Neural progenitor cell (in vitro differentiated cells): ENCODE data around the gene ARMH1. TPM values are rescaled to one million over a fixed set of nuclear protein-coding genes. Genes with fewer than 3 reads are reported as not detected.
"Not testable (repeated sequence)": the region's sequence is repeated elsewhere in the genome, so short reads cannot be mapped to it uniquely, and the experiment has no call there.

Experiments
- DNase-seq: peaks from one replicate; pipeline ENCODE4 v3.0.0-alpha.2; 2016; ENCODE audit warnings: low spot score
- H2AFZ ChIP-seq: fragments of 200-600 bp; sonication (generic); replicated peaks from 2 replicates; pipeline ENCODE4 v1.6.1; 2016; ENCODE audit warnings: antibody characterized with exemption
- H3F3A ChIP-seq: fragments of 200-600 bp; sonication (generic); 2 replicates; pipeline ENCODE4 v1.6.1; 2016; ENCODE audit warnings: antibody characterized with exemption, low read depth
- H3K27ac ChIP-seq: fragments of 200-600 bp; sonication (generic); 2 replicates; pipeline ENCODE4 v1.5.1; 2016; ENCODE audit warnings: mild to moderate bottlenecking
- H3K27me3 ChIP-seq: fragments of 200-600 bp; sonication (generic); 2 replicates; pipeline ENCODE4 v1.6.1; 2016; ENCODE audit warnings: mild to moderate bottlenecking, moderate library complexity
- H3K36me3 ChIP-seq: fragments of 200-600 bp; sonication (generic); 2 replicates; pipeline ENCODE4 v1.5.1; 2016
- H3K4me1 ChIP-seq: fragments of 200-600 bp; sonication (generic); 2 replicates; pipeline ENCODE4 v1.6.1; 2016; ENCODE audit warnings: mixed run types
- H3K4me2 ChIP-seq: fragments of 200-600 bp; sonication (generic); 2 replicates; pipeline ENCODE4 v1.6.1; 2016
- H3K4me3 ChIP-seq: fragments of 200-600 bp; sonication (generic); 2 replicates; pipeline ENCODE4 v1.5.1; 2016
- H3K79me2 ChIP-seq: fragments of 200-600 bp; sonication (generic); 2 replicates; pipeline ENCODE4 v1.6.1; 2016; ENCODE audit warnings: low read depth
- H3K9ac ChIP-seq: fragments of 200-600 bp; sonication (generic); 2 replicates; pipeline ENCODE4 v1.6.1; 2016
- H3K9me3 ChIP-seq: fragments of 200-600 bp; sonication (generic); 2 replicates; pipeline ENCODE4 v1.5.1; 2016; ENCODE audit warnings: low read depth
- H4K20me1 ChIP-seq: fragments of 200-600 bp; sonication (generic); 2 replicates; pipeline ENCODE4 v1.6.1; 2016; ENCODE audit warnings: low read depth
- H3K27ac Mint-ChIP-seq: 3 replicates; pipeline ENCODE4 v1.8.0; 2021; ENCODE audit warnings: mixed read lengths
- H3K27me3 Mint-ChIP-seq: 2 replicates; pipeline ENCODE4 v1.8.0; 2022; ENCODE audit warnings: low read depth, mild to moderate bottlenecking, inconsistent platforms, moderate library complexity, mixed read lengths; ENCODE audit not compliant: insufficient read depth
- H3K36me3 Mint-ChIP-seq: 3 replicates; pipeline ENCODE4 v1.8.0; 2021; ENCODE audit warnings: mixed read lengths
- H3K4me1 Mint-ChIP-seq: 3 replicates; pipeline ENCODE4 v1.8.0; 2021; ENCODE audit warnings: mixed read lengths
- H3K4me3 Mint-ChIP-seq: 3 replicates; pipeline ENCODE4 v1.8.0; 2021; ENCODE audit warnings: mild to moderate bottlenecking, moderate library complexity, mixed read lengths
- H3K9me3 Mint-ChIP-seq: 3 replicates; pipeline ENCODE4 v1.8.0; 2020; ENCODE audit warnings: mixed read lengths
- CTCF ChIP-seq: fragments of 200-600 bp; sonication (generic); IDR thresholded peaks from 2 replicates; pipeline ENCODE4 v1.5.1; 2017; ENCODE audit warnings: antibody characterized with exemption, mild to moderate bottlenecking
- EZH2 ChIP-seq: fragments of 200-600 bp; sonication (generic); IDR thresholded peaks from 2 replicates; pipeline ENCODE4 v1.6.1; 2017; ENCODE audit warnings: antibody characterized with exemption, mild to moderate bottlenecking, moderate library complexity
- EZH2phosphoT487 ChIP-seq: fragments of 200-600 bp; sonication (generic); IDR thresholded peaks from 2 replicates; pipeline ENCODE4 v1.6.1; 2017; ENCODE audit warnings: antibody characterized with exemption
- small RNA-seq: library from RNA; depleted of rRNA; stranded (forward); fragments of <200 nt; gene quantifications from one replicate; pipeline ENCODE3, GENCODE V24; 2015
- total RNA-seq: library from RNA; depleted of rRNA; stranded (reverse); fragments of >200 nt; gene quantifications from 2 replicates; pipeline ENCODE4 v1.2.3, GENCODE V29; 2015; ENCODE audit warnings: low replicate concordance

Gene ARMH1
- total RNA-seq, 1 donor from 2014 or later, result 3.6 TPM

- Histone ChIP-seq H2AFZ (no peak overlapping the region), H3K4me2 (no peak overlapping the region), H3K36me3 (peaks cover 2% of the 10 kb centered on the region), H3K9me3 (no peaks in the 10 kb centered on the region), H3K4me1 (no peaks in the 10 kb centered on the region), H3K79me2 (no peaks in the 10 kb centered on the region), H3K4me3 (no peak overlapping the region), H3F3A (peaks cover 4% of the 10 kb centered on the region), H3K9ac (no peak overlapping the region), H4K20me1 (no peaks in the 10 kb centered on the region), H3K27ac (no peak overlapping the region), H3K27me3 (no peaks in the 10 kb centered on the region)
- Mint-ChIP-seq H3K4me1 (no peaks in the 10 kb centered on the region), H3K27me3 (peaks cover 2% of the 10 kb centered on the region), H3K9me3 (no peaks in the 10 kb centered on the region), H3K4me3 (no peak overlapping the region), H3K27ac (no peak overlapping the region), H3K36me3 (peaks cover 47% of the 10 kb centered on the region)
- DNase-seq, result no peak
- no peak for TF ChIP-seq EZH2
- TF ChIP-seq CTCF, result no peak
- no peak for TF ChIP-seq EZH2phosphoT487
These were observed 82.9 kb downstream of the ARMH1 start for GRCh38 chr1:44757420-44757819.

GRCh38 chr1:44759077-44759476 is 84.6 kb downstream of the ARMH1 start:
- H3K36me3 ChIP-seq, result no peaks in the 10 kb centered on the region
- no peaks in the 10 kb centered on the region for H4K20me1 ChIP-seq
- H3K9ac ChIP-seq, result no peak overlapping the region
- peaks cover 4% of the 10 kb centered on the region for H3F3A ChIP-seq
- H3K27me3 ChIP-seq, result no peaks in the 10 kb centered on the region
- H3K36me3 Mint-ChIP-seq, result peaks cover 45% of the 10 kb centered on the region
- H3K4me2 ChIP-seq, result no peak overlapping the region
- DNase-seq, result no peak
- TF ChIP-seq EZH2, result no peak
- no peak for TF ChIP-seq EZH2phosphoT487
- TF ChIP-seq CTCF, result no peak
- no peak overlapping the region for H3K4me3 Mint-ChIP-seq
- H3K27ac ChIP-seq, result no peak overlapping the region
- no peak overlapping the region for H3K4me3 ChIP-seq
- no peaks in the 10 kb centered on the region for H3K9me3 ChIP-seq
- no peak overlapping the region for H2AFZ ChIP-seq
- no peaks in the 10 kb centered on the region for H3K79me2 ChIP-seq
- no peaks in the 10 kb centered on the region for H3K4me1 ChIP-seq
- no peaks in the 10 kb centered on the region for H3K9me3 Mint-ChIP-seq
- no peak overlapping the region for H3K27ac Mint-ChIP-seq
- no peaks in the 10 kb centered on the region for H3K4me1 Mint-ChIP-seq
- H3K27me3 Mint-ChIP-seq, result peaks cover 2% of the 10 kb centered on the region

DNA sequence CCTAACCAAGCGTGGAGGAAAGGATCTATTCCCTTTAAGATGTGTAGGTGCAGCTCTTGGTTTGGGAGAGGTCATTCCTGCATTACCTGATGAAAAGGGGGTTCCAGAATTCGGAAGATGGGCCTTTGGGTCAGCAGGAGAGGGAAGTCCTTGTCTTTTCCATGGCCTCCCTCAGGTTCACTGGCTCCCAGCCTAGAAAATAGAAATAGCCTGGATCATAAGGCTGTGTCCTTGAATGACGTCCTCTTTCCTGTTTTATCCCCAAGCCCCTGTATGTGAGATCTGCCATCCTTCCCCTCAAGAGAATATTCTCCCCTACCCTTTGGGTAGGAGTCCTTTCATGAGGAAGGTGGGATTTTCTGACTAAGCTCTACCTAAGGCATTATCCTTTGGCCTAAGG is 86.4 kb downstream of the ARMH1 start:
- Histone ChIP-seq H4K20me1 (no peaks in the 10 kb centered on the region), H3K27me3 (no peaks in the 10 kb centered on the region), H3F3A (peaks cover 6% of the 10 kb centered on the region), H2AFZ (no peak overlapping the region), H3K79me2 (no peaks in the 10 kb centered on the region), H3K9ac (no peak overlapping the region), H3K4me1 (no peaks in the 10 kb centered on the region), H3K4me3 (no peak overlapping the region), H3K27ac (no peak overlapping the region), H3K4me2 (no peak overlapping the region), H3K9me3 (no peaks in the 10 kb centered on the region), H3K36me3 (no peaks in the 10 kb centered on the region)
- Mint-ChIP-seq H3K4me3 (no peak overlapping the region), H3K9me3 (no peaks in the 10 kb centered on the region), H3K4me1 (no peaks in the 10 kb centered on the region), H3K36me3 (peaks cover 37% of the 10 kb centered on the region), H3K27me3 (peaks cover 2% of the 10 kb centered on the region), H3K27ac (no peak overlapping the region)
- DNase-seq, result no peak
- TF ChIP-seq EZH2 (no peak), CTCF (no peak), EZH2phosphoT487 (no peak)

- not testable (repeated sequence) for H3K27ac ChIP-seq, DNase-seq, H3K9ac ChIP-seq, H3K4me3 Mint-ChIP-seq, H3K36me3 ChIP-seq, H3K9me3 Mint-ChIP-seq, H3K4me1 Mint-ChIP-seq, H3K4me1 ChIP-seq, H3K4me3 ChIP-seq, H3K27me3 ChIP-seq, H3K4me2 ChIP-seq, H3K9me3 ChIP-seq, H2AFZ ChIP-seq, H4K20me1 ChIP-seq, H3K79me2 ChIP-seq, H3K27me3 Mint-ChIP-seq, H3K27ac Mint-ChIP-seq
- H3K36me3 Mint-ChIP-seq, result peaks cover 20% of the 10 kb centered on the region
- H3F3A ChIP-seq, result peaks cover 22% of the 10 kb centered on the region
These were observed 91.9 kb downstream of the ARMH1 start for GRCh38 chr1:44766421-44766820.

Small RNA genes lying within 50 kb of the gene (small RNA-seq; reads per million reads assigned to genes)
- gene RNU5D-1 (114 reads per million, percentile 98 among the genes with 10 or more reads in this experiment), gene RNU5F-1 (35.1 reads per million, percentile 97 among the genes with 10 or more reads in this experiment)

Other genes with a start within 250 kb of the ARMH1 start
- 5.0 and 6.7 TPM in 2 replicates for gene TMEM53, start 233 bp upstream of the ARMH1 start, total RNA-seq
- gene RNU5D-1, start 56.5 kb downstream of the ARMH1 start, total RNA-seq, result not detected in 2 replicates
- 130 and 133 TPM in 2 replicates for gene KIF2C, start 65.1 kb downstream of the ARMH1 start, total RNA-seq
- gene RPS8, start 100.8 kb downstream of the ARMH1 start, total RNA-seq, result 3,812 and 4,281 TPM in 2 replicates
- 0.65 and 0.84 TPM in 2 replicates for gene BEST4, start 113.5 kb downstream of the ARMH1 start, total RNA-seq
- 2.2 and 6.6 TPM in 2 replicates for gene PLK3, start 125.7 kb downstream of the ARMH1 start, total RNA-seq
- not detected in 2 replicates for gene DYNLT4, start 132.6 kb downstream of the ARMH1 start, total RNA-seq
- 1.4 and 1.7 TPM in 2 replicates for gene BTBD19, start 133.8 kb downstream of the ARMH1 start, total RNA-seq
- 0.09 TPM in 1 of 2 replicates, not detected in the other for gene PTCH2, start 168.5 kb downstream of the ARMH1 start, total RNA-seq